CD4-positive, alpha-beta T cell treated with Interferon alpha-2 for 1 hour (primary cell): ENCODE measurements around the gene UNC5B.

Source experiments
- DNase-seq, 2 donors: peaks; one replicate each; pipeline ENCODE4 v3.0.0-alpha.2; 2020 to 2022

Gene UNC5B

GRCh38 chr10:71302874-71303568, 90.7 kb downstream of the UNC5B start:
- peak in 1 of 2 donors; percentile 52 for DNase-seq

- no peak for DNase-seq
Observed at GRCh38 chr10:71303569-71303907, 91.2 kb downstream of the UNC5B start.

DNA sequence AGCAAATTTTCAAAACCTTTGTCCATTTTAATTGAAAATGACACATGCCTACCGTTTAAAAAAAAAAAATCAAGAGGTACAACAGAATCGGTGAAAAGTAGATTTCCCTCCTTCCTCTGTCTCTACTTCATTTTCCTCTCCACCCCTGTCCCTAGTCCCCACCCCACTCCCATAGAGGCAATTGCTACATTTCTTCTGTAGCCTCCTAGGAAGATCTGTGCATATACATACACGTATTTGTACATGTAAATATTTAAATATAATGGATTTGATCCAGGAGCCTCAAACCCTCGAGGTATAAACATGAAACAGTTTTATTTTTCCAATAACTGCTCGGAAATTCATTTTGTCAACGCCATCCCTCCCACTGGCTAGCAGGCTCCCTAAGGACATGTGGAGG, 92.5 kb downstream of the UNC5B start:
- DNase-seq = no peak

GRCh38 chr10:71306979-71307378, 94.6 kb downstream of the UNC5B start:
- no peak for DNase-seq

DNA sequence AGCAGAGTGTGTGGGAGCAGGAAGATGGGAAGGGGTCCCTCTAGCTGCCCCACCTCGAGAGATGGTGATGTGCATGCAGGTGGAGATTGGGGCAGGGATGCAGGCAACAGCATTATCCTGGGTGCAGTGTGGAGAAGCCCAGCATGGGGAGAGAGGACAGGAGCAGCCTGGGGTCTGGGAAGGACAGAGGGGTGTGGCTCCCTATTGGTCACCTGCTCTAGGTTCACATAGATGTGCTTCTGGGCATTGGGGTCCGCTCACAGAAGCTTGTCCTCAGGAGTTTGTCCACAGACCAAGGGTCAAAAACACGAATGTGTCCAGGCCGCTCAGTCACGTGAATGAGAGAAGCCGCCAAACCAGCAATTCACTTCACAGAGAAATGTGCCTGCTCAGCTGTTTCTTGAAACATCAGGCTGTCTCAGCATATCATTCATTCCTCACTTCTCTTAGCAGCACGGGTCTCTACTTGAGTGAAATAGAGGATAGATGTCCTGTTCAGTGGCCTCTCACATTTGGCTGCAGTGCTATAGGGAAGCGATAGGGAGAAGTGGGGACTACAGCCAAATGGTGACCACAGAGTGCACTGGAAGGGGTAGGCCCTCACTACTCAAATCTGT, 95.2 kb downstream of the UNC5B start:
- no peak for DNase-seq

GRCh38 chr10:71308244-71308643, 95.9 kb downstream of the UNC5B start:
- no peak for DNase-seq

- DNase-seq = no peak
Observed at GRCh38 chr10:71308985-71309384, 96.6 kb downstream of the UNC5B start.

DNA sequence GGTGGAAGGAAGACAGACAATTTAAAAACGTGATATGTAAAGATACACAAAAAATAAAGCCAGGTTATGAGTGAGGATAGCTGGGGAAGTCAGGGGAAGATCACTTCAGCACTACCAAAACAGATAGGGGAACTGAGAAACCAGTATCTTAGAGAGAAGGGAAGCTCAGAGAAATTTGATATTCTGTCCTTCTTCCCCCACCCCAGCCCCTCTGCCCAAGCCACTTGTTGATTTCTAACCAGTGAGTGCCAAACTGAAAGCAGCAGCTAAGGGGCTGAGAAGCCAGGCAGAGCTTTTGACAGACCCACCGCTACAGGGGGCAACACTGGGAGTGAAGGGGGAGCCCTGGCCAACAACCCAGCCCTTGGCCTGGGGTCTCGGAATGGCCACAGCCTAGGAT, 97.5 kb downstream of the UNC5B start:
- DNase-seq = no peak

DNA sequence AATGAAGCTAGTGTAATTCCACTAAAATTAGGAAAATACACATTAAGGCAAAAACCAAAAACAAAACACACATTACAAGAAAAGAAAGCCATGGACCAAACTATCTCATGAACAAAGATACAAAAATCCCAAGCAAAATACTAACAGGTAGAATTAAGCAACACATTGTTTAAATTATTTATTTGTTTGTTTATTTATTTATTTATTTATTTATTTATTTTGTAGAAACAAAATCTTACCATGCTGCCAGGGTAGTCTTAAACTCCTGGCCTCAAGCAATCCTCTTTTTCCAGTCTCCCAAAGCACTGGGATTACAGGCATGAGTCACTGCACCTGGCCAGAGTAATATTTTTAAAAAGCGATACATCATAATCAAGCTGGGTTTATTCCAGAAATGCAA, 99.8 kb downstream of the UNC5B start:
- DNase-seq = no peak

- DNase-seq = no peak
Observed at GRCh38 chr10:71312811-71313789, 100.7 kb downstream of the UNC5B start.

DNA sequence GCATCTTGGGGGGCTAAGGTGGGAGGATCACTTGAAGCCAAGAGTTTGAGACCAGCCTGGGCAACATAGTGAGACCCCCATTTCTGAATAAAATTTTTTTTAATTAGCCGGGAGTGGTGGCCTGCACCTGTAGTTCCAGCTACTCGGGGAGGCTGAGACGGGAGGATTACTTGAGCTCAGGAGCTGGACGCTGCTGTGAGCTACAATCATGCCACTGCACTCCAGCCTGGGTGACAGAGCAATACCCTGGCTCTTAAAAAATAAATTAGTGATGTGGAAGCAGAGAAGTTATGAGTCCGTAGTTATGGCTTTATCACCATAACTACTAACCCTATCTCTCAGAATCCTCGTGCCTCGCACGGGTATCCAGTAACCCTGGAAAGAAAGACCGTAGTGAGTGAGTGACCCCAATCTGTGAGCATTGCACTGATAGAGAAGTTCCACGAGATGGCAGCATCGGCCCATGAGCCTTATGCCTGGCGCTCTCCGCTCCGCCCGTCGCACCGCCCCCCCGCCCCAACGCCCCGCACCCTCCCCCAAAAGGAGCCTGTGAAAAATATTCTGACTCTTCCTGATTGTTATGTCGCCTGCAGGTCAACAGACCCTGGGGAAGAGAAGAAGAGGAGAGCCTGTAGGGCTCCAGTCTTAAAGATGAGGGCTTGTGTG, 101.8 kb downstream of the UNC5B start:
- DNase-seq = peak; percentile 49 to 70

DNA sequence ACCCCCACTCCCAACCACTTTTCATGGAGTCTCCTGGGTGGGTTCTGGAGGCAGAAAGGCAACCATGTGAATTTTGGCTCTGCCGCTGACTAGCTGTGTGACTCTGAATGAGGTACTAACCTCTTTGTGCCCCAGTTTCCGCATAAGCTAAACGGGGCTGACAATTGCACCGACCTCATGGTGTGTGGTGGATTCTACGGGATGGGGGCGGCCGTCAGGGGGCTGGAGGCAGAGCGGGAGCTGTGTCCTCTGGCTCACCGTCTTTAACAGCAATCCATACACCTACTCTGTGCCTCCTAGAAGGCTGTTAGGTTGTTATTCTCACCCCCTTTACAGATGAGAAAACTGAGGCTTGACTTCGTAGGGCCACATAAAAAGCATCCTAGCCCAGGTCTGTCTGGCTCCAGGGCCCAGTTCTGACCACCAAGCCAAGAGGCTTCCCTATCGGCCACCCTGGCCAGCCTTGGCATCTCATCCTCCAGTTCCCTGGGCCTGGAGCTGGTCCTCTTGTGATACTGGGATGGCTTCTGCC, 102.4 kb downstream of the UNC5B start:
- no peak for DNase-seq

DNA sequence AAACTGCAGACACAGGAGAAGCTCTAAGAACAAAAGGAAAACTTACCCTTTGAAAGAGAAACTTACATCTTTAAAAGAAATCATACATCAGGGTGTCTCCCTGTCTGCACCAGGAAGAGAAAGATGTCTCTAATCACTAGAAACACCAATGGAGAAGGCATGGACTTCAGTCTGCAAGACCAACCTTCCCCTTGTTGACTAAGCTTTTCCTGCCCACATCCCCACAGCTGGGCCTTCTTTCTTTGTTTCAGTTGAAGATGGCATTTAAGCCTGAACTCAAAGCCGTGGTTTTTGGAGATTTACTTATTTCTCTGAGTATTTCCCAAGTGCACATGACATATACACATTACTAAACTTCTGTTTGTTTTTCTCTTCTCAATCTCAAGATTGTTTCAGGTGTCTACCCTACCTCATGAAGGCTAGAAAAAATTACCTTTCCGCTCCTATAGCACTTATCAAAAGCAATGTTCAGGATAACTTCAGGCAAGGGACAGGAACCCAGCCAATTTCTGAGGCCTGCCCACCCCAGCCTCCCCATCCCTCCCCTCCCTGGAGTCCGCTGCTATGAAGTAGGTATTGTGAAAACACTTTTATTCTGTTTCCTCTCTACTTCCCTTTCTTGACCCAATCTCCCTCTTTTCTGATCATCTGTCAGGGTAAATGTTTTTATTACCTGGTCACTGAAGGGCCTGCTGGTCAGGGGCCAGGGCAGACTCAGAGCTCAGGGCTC, 103.9 kb downstream of the UNC5B start:
- DNase-seq = no peak

- DNase-seq = no peak
Observed at GRCh38 chr10:71316786-71317160, 104.4 kb downstream of the UNC5B start.

- DNase-seq = no peak
Observed at GRCh38 chr10:71317739-71318138, 105.4 kb downstream of the UNC5B start.

- DNase-seq = peak; percentile 83 to 89
Observed at GRCh38 chr10:71319042-71319799, 106.9 kb downstream of the UNC5B start, which contains the start of gene SLC29A3. Gene SLC29A3, plus strand, starts transcription at chr10:71319259. Its CDS starts 51 bp downstream, at chr10:71319310.

- DNase-seq = no peak
Observed at GRCh38 chr10:71319800-71320392, 107.5 kb downstream of the UNC5B start.

DNA sequence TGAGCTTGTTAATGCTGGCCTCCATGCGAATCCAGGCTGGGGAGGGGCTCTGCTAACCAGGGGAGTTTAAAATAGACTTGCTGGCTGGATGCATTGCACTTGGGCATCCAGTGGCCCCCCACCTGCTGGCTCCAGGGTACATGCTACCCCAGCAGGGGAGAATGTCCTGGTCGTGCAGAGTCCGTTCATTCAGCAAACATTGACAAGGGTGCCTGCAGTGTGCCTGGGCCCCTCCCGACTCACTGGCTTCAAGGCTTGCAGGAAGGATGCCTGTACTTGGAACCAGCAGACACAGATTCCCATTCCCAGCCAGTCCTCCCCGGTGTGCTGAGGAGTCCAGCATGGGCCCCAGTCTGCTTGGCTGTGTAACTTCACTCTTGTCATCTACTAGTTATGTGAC, 108.2 kb downstream of the UNC5B start:
- DNase-seq = no peak

DNA sequence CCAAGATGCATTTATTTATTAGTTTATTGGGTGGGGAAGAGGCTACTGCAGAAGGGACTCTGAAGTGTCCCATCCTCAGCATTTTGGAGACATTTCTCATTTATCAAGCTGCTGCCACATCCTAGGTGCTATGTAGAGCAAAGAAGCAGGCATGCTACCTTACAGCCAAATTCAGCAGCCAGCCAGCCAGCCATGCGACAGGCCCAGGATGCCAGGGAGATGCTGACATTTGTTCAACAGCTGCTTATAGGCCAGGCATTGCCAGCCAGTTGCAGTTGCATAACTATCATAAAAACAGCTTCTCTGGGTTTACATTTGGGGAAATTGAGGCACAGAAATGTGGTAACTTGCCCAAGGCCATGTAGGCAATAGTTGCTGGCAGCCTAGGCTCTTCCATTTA, 109.0 kb downstream of the UNC5B start:
- no peak for DNase-seq

DNA sequence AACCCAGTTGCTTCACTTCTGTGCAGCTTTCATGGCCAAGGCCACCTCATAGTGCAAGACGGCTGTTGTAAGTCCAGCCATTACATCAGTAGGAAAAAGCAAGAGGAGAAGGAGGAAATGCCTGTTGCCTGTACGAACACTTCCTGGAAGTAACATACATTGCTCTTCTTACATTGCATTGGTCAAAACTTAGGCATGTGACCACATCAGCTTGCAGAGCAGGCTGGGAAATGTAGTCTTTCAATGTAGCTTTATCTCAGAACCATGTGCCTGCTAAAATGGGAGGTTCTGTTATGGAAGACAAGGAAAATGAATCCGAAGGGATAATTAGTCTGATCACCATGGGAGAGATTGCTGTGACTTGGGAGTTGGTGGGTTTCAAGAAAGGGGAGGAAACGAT, 111.0 kb downstream of the UNC5B start:
- peak; percentile 18 to 44 for DNase-seq

GRCh38 chr10:71324743-71325142, 112.4 kb downstream of the UNC5B start:
- no peak for DNase-seq
